ENCODE data around the gene SIX5.
"Not testable (repeated sequence)": the region's sequence is repeated elsewhere in the genome, so short reads cannot be mapped to it uniquely, and the experiment has no call there.

SIX5 gene

DNA sequence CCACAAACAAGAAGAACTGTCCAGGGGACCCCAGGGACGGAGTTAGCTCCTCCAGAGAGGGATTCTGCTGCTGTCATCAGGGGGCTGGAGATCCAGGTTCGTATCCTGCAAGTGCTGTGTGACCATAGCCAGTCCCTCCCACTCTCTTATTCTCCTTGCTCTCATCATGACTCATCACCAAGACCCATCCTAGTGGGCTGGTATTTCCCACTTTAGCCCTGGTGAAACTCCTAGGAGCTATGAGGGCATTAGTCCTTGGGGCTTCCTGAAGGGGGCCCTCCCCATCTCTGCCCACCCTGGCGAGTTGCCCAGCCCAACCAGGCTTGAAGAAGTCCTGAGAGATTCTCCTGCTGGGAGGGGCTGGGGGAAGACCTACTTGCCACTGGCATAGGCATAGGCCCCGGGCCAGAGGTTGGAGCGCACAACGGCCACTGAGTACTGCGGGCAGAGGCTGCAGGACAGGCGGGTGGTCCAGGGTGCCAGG lies 31.1 kb upstream of the SIX5 start:
- Histone ChIP-seq H3K4me3 (ENCODE audit: insufficient read length, low read depth) (no peak overlapping the region), H3K4me1 (ENCODE audit: insufficient read depth, insufficient read length) (peaks cover 5% of the 10 kb centered on the region), H3K9ac (ENCODE audit: insufficient read length, low read depth) (peak overlapping the region; percentile 56), H3K9me3 (ENCODE audit: insufficient read depth, low read length) (no peaks in the 10 kb centered on the region), H3K36me3 (ENCODE audit: insufficient read depth, insufficient read length, low read length) (no peaks in the 10 kb centered on the region), H3K27me3 (ENCODE audit: insufficient read depth, insufficient read length) (no peaks in the 10 kb centered on the region)
- DNase-seq (ENCODE audit: low read depth, low spot score), result no peak
- TF ChIP-seq ZNF274 (IDR thresholded peaks at IDR 0.05; ENCODE audit: low read depth, low read length), result no peak
- no peak for TF ChIP-seq SUZ12 (IDR thresholded peaks at IDR 0.05; ENCODE audit: extremely low read depth, insufficient read depth, insufficient read length)
- no peak for TF ChIP-seq YY1 (IDR thresholded peaks at IDR 0.05; ENCODE audit: insufficient read depth, insufficient read length)

DNA sequence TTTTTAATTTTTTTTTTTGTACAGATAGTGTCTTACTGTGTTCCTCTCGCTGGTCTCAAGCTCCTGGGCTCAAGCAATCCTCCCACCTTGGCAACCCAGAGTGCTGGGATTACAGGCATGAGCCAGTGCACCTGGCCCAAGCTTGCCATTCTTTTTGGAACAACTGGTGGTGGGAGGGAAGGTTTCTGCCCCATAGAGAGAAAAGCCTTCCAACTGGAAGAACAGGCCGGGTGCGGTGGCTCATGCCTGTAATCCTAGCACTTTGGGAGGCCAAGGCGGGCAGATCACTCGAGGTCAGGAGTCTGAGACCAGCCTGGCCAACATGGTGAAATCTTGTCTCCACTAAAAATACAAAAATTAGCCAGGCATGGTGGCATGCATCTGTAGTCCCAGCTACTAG lies 30.5 kb upstream of the SIX5 start:
- H3K9me3 ChIP-seq (ENCODE audit: insufficient read depth, low read length); H3K4me1 ChIP-seq (ENCODE audit: insufficient read depth, insufficient read length); H3K4me3 ChIP-seq (ENCODE audit: insufficient read length, low read depth); H3K36me3 ChIP-seq (ENCODE audit: insufficient read depth, insufficient read length, low read length); DNase-seq (ENCODE audit: low read depth, low spot score); H3K9ac ChIP-seq (ENCODE audit: insufficient read length, low read depth); H3K27me3 ChIP-seq (ENCODE audit: insufficient read depth, insufficient read length): not testable (repeated sequence)

DNA sequence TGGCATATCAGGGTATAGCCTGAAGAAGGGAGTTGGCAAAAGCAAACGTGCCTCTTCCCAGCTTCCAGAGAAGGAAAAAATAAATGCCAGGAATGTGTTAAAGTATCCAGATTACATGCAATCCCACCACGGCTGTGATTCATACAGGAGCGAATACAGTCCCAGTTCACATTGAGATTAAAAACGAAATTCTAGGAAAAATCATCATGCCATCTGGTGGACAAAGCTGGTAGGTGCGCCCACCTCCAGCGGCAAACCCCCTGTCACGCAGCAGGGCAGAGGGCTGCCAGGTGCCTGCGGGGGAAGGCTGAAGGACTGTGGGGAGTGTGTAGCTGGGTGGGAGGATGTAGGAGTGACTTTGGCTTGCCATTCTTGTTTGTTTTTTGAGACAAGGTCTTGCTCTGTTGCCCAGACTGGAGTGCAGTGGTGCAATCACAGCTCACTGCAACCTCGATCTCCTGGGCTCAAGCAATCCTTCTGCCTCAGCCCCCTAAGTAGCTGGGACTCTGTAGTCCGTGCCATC lies 30.0 kb upstream of the SIX5 start:
- Histone ChIP-seq H3K4me3 (ENCODE audit: insufficient read length, low read depth) (no peak overlapping the region), H3K27me3 (ENCODE audit: insufficient read depth, insufficient read length) (no peaks in the 10 kb centered on the region), H3K4me1 (ENCODE audit: insufficient read depth, insufficient read length) (peaks cover 5% of the 10 kb centered on the region), H3K36me3 (ENCODE audit: insufficient read depth, insufficient read length, low read length) (no peaks in the 10 kb centered on the region), H3K9ac (ENCODE audit: insufficient read length, low read depth) (no peak overlapping the region), H3K9me3 (ENCODE audit: insufficient read depth, low read length) (no peaks in the 10 kb centered on the region)
- TF ChIP-seq SUZ12 (IDR thresholded peaks at IDR 0.05; ENCODE audit: extremely low read depth, insufficient read depth, insufficient read length), result no peak
- no peak for TF ChIP-seq ZNF274 (IDR thresholded peaks at IDR 0.05; ENCODE audit: low read depth, low read length)
- no peak for TF ChIP-seq YY1 (IDR thresholded peaks at IDR 0.05; ENCODE audit: insufficient read depth, insufficient read length)
- no peak for DNase-seq (ENCODE audit: low read depth, low spot score)

DNA sequence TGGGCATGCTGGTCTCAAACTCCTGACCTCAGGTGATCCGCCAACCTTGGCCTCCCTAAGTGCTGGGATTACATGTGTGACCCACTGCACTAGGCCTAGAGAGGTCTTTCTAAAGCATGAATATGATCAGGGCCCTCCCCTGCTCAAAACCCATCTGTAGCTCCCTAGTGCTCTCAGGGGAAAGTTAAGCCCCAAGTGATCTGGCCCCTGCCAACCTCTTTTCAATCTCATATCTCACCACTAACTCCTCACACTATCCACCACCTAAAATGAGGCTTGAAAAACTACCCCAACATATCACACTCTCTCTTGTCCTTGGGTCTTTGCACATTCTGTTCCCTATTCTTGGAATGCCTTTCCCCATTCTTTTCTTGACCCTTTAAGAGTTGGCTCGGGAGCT lies 25.6 kb upstream of the SIX5 start:
- DNase-seq (ENCODE audit: low read depth, low spot score), result no peak
- Histone ChIP-seq H3K9me3 (ENCODE audit: insufficient read depth, low read length) (no peaks in the 10 kb centered on the region), H3K9ac (ENCODE audit: insufficient read length, low read depth) (no peak overlapping the region), H3K4me3 (ENCODE audit: insufficient read length, low read depth) (no peak overlapping the region), H3K27me3 (ENCODE audit: insufficient read depth, insufficient read length) (no peaks in the 10 kb centered on the region), H3K4me1 (ENCODE audit: insufficient read depth, insufficient read length) (peaks cover 6% of the 10 kb centered on the region), H3K36me3 (ENCODE audit: insufficient read depth, insufficient read length, low read length) (peaks cover 9% of the 10 kb centered on the region)
- TF ChIP-seq ZNF274 (IDR thresholded peaks at IDR 0.05; ENCODE audit: low read depth, low read length) (no peak), SUZ12 (IDR thresholded peaks at IDR 0.05; ENCODE audit: extremely low read depth, insufficient read depth, insufficient read length) (no peak), YY1 (IDR thresholded peaks at IDR 0.05; ENCODE audit: insufficient read depth, insufficient read length) (no peak)

DNA sequence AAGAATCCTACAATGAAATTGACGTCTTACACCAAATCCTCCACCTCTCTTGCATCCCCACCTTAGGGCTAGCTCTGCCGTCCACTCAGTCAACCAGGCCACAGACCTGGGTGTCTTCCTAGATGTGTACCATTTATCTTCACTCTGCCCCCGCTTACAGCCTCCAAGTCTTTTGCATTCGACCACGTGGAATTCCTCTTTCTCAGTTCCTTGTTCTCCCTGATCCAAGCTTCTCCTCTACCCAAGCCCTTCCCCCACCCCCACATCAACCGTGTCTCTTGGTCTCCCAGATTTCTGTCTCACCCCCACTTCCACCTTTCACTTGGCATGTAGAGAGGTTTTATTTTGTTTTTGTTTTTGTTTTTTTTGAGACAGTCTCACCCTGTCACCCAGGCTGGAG lies 24.8 kb upstream of the SIX5 start:
- DNase-seq (ENCODE audit: low read depth, low spot score), result no peak
- H3K36me3 ChIP-seq (ENCODE audit: insufficient read depth, insufficient read length, low read length), result peaks cover 16% of the 10 kb centered on the region
- TF ChIP-seq SUZ12 (IDR thresholded peaks at IDR 0.05; ENCODE audit: extremely low read depth, insufficient read depth, insufficient read length) (no peak), YY1 (IDR thresholded peaks at IDR 0.05; ENCODE audit: insufficient read depth, insufficient read length) (no peak), ZNF274 (IDR thresholded peaks at IDR 0.05; ENCODE audit: low read depth, low read length) (no peak)
- no peaks in the 10 kb centered on the region for H3K9me3 ChIP-seq (ENCODE audit: insufficient read depth, low read length)
- peaks cover 5% of the 10 kb centered on the region for H3K4me1 ChIP-seq (ENCODE audit: insufficient read depth, insufficient read length)
- no peak overlapping the region for H3K4me3 ChIP-seq (ENCODE audit: insufficient read length, low read depth)
- no peak overlapping the region for H3K9ac ChIP-seq (ENCODE audit: insufficient read length, low read depth)
- H3K27me3 ChIP-seq (ENCODE audit: insufficient read depth, insufficient read length), result no peaks in the 10 kb centered on the region

DNA sequence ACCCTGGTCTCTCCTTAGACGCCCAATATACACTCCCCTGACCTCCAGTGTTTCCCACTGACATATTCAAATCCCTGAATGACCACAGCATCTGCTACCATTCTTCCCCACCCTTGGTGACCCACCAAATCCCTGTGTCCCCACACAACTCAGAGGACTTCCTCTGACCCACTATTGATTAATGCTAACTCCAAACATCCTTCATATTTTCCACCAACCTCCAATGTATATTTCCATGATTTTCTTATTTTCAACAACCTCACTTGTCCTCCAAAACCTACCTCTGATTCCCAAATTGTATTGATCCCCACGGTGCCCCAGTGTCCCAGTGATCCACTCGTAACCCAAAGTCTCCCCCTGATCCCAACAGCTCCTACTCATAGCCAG lies 24.1 kb upstream of the SIX5 start:
- Histone ChIP-seq H3K27me3 (ENCODE audit: insufficient read depth, insufficient read length) (no peaks in the 10 kb centered on the region), H3K4me3 (ENCODE audit: insufficient read length, low read depth) (no peak overlapping the region)

DNA sequence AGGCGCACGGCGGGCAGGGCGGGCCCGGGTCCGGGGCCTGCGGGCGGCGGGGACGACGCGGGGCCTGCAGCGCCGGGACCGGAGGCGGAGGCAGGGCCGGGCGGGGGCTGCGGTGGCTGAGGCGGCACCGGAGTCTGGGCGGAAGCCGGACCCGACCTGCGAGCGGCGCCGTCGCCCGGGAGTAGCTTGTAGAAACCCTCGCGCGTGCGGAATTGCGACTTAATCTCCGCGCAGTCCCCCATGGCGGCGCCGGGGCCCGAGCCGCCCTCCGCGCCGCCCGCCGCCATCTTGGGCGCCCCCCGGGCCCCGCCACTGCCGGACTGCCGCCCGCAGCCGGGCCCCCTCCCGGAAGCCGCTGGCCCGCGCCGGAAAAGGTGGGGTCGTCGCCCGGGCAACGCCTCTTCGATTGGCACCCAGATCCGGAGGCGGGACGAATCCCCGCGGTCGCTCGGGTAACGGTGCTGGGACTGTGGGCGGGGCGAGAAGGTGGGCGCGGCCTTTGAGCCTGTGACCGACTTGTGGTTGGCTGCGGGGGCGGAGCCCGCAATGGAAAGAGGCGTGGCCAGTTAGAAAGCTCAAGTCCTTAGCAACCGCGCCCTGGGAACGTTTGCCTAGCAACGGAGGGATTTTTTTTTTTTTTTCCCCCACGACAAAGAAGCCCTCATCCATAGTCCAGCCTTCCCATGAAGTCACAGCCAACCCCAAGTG lies 23.6 kb upstream of the SIX5 start, which contains the start of gene DMWD:
DMWD (minus strand) TSS at position 376 of the 708 bp plus-strand sequence; CDS start at position 287, 89 bp downstream.
- peaks cover 5% of the 10 kb centered on the region for H3K4me1 ChIP-seq (ENCODE audit: insufficient read depth, insufficient read length)
- peak; percentile 95 for DNase-seq (ENCODE audit: low read depth, low spot score)
- peaks cover 27% of the 10 kb centered on the region for H3K36me3 ChIP-seq (ENCODE audit: insufficient read depth, insufficient read length, low read length)
- H3K9ac ChIP-seq (ENCODE audit: insufficient read length, low read depth), result peak within 1 kb of the TSS; percentile 92
- no peaks in the 10 kb centered on the region for H3K27me3 ChIP-seq (ENCODE audit: insufficient read depth, insufficient read length)
- H3K4me3 ChIP-seq (ENCODE audit: insufficient read length, low read depth), result peak within 1 kb of the TSS; percentile 82
- TF ChIP-seq YY1 (IDR thresholded peaks at IDR 0.05; ENCODE audit: insufficient read depth, insufficient read length), result peak; percentile 42
- TF ChIP-seq SUZ12 (IDR thresholded peaks at IDR 0.05; ENCODE audit: extremely low read depth, insufficient read depth, insufficient read length), result no peak
- TF ChIP-seq ZNF274 (IDR thresholded peaks at IDR 0.05; ENCODE audit: low read depth, low read length), result no peak
- H3K9me3 ChIP-seq (ENCODE audit: insufficient read depth, low read length), result no peaks in the 10 kb centered on the region

More for the DNA sequence above, 24.1 kb upstream of the SIX5 start:
- Histone ChIP-seq H3K36me3 (ENCODE audit: insufficient read depth, insufficient read length, low read length) (peaks cover 23% of the 10 kb centered on the region), H3K4me1 (ENCODE audit: insufficient read depth, insufficient read length) (peaks cover 5% of the 10 kb centered on the region), H3K9ac (ENCODE audit: insufficient read length, low read depth) (no peak overlapping the region), H3K9me3 (ENCODE audit: insufficient read depth, low read length) (no peaks in the 10 kb centered on the region)
- no peak for DNase-seq (ENCODE audit: low read depth, low spot score)
- TF ChIP-seq ZNF274 (IDR thresholded peaks at IDR 0.05; ENCODE audit: low read depth, low read length) (no peak), YY1 (IDR thresholded peaks at IDR 0.05; ENCODE audit: insufficient read depth, insufficient read length) (no peak), SUZ12 (IDR thresholded peaks at IDR 0.05; ENCODE audit: extremely low read depth, insufficient read depth, insufficient read length) (no peak)
